Transverse colon (tissue), 4 donors: ENCODE measurements around the gene SLC2A4.

Experiments
- CTCF ChIP-seq, 5 experiments: fragments of 200-600 bp in 3 of 5; fragments of 450-650 bp in 2 of 5; sonication (generic) in 3 of 5; IDR thresholded peaks; 1 replicate in 2 of 5; 2 replicates in 3 of 5; pipeline ENCODE4 v1.5.1; 2016 to 2017; ENCODE audit warnings: antibody characterized with exemption in 5 of 5, inconsistent platforms in 3 of 5, mild to moderate bottlenecking in 2 of 5, moderate library complexity in 1 of 5
- EP300 ChIP-seq: sonication (generic); formaldehyde crosslinking; IDR thresholded peaks from one replicate; pipeline ENCODE4 v1.6.1; 2017; ENCODE audit warnings: antibody characterized with exemption, low read depth
- POLR2A ChIP-seq: fragments of 450-650 bp; IDR thresholded peaks from one replicate; pipeline ENCODE4 v1.6.1; 2016; ENCODE audit warnings: antibody characterized with exemption, mild to moderate bottlenecking, moderate library complexity
- POLR2AphosphoS5 ChIP-seq, 3 donors: sonication (generic); formaldehyde crosslinking; IDR thresholded peaks; one replicate each; pipeline ENCODE4 v1.6.1; 2016; ENCODE audit warnings: antibody characterized with exemption in 3 of 3

GRCh38 chr17:7232114-7232513 lies 49.4 kb upstream of the SLC2A4 start:
- TF ChIP-seq CTCF (IDR thresholded peaks at IDR 0.05) (no peak), EP300 (no peak), POLR2AphosphoS5 (IDR thresholded peaks at IDR 0.05) (no peak), POLR2A (no peak)
